HL-60/S4 treated with phorbol 12-myristate 13-acetate at 8.2 ng/mL for 4 days and 3 days (cell line): ENCODE data around the gene SPATA20.

Experiments used
- in situ Hi-C: fragments of 300-500 bp; cut with MboI; formaldehyde crosslinking; loops from 2 replicates; pipeline ENCODE4 v1.15.0; 2022; ENCODE audit warnings: low sequenced_read_pairs

The SPATA20 gene

GRCh38 chr17:50547035-50547735 is at the start of gene SPATA20:
Gene SPATA20, plus strand, starts transcription at chr17:50547174. Its CDS starts 35 bp downstream, at chr17:50547209.
- in situ Hi-C loops: no loop called here

GRCh38 chr17:50498021-50498874 is 48.7 kb upstream of the SPATA20 start:
- in situ Hi-C loops: no loop called here

- in situ Hi-C loops: no loop called here
Measured at GRCh38 chr17:50499270-50499669, 47.7 kb upstream of the SPATA20 start.

- in situ Hi-C loops: no loop called here
Measured at GRCh38 chr17:50499721-50500120, 47.3 kb upstream of the SPATA20 start.

GRCh38 chr17:50501054-50501453 is 45.9 kb upstream of the SPATA20 start:
- in situ Hi-C loops: no loop called here

GRCh38 chr17:50502301-50502990 is 44.5 kb upstream of the SPATA20 start:
- in situ Hi-C loops: no loop called here

- in situ Hi-C loops: no loop called here
Measured at GRCh38 chr17:50505591-50506130, 41.3 kb upstream of the SPATA20 start.

GRCh38 chr17:50506298-50506697 is 40.7 kb upstream of the SPATA20 start:
- in situ Hi-C loops: no loop called here

- in situ Hi-C loops: no loop called here
Measured at GRCh38 chr17:50507871-50508572, 39.0 kb upstream of the SPATA20 start, which contains the start of gene MYCBPAP. Gene MYCBPAP, plus strand, starts transcription at chr17:50508439. Its CDS starts 236 bp downstream, at chr17:50508675.

GRCh38 chr17:50508573-50509460 is 38.2 kb upstream of the SPATA20 start:
- in situ Hi-C loops: no loop called here

- in situ Hi-C loops: no loop called here
Measured at GRCh38 chr17:50511058-50511457, 35.9 kb upstream of the SPATA20 start.

GRCh38 chr17:50513495-50513894 is 33.5 kb upstream of the SPATA20 start:
- in situ Hi-C loops: no loop called here

- in situ Hi-C loops: no loop called here
Measured at GRCh38 chr17:50514388-50514787, 32.6 kb upstream of the SPATA20 start.

- in situ Hi-C loops: no loop called here
Measured at GRCh38 chr17:50514936-50515702, 31.9 kb upstream of the SPATA20 start.

- in situ Hi-C loops: no loop called here
Measured at GRCh38 chr17:50517011-50517410, 30.0 kb upstream of the SPATA20 start.

- in situ Hi-C loops: no loop called here
Measured at GRCh38 chr17:50517504-50518383, 29.2 kb upstream of the SPATA20 start.

GRCh38 chr17:50518384-50519023 is 28.5 kb upstream of the SPATA20 start:
- in situ Hi-C loops: no loop called here
